SK-N-SH treated with all-trans-retinoic acid at 6 μM for 48 hours (cell line): ENCODE measurements around the gene CCR6.

Experiments used
- ATAC-seq: fragments of 200-7000 bp; cut with Tn5 transposase; 3 replicates; pipeline ENCODE4 v1.9.1; 2020; ENCODE audit warnings: mild to moderate bottlenecking, moderate library complexity
- ARNTL ChIP-seq: fragments of 450-650 bp; formaldehyde crosslinking; IDR thresholded peaks from 2 replicates; pipeline ENCODE4 v1.5.0; 2020; ENCODE audit warnings: low read depth, mild to moderate bottlenecking, moderate library complexity, borderline replicate concordance
- BACH2 ChIP-seq: fragments of 250-450 bp; sonication (Bioruptor Pico); IDR thresholded peaks from 2 replicates; pipeline ENCODE4 v1.9.0; 2021; ENCODE audit warnings: mild to moderate bottlenecking, borderline replicate concordance
- CSDC2 ChIP-seq: fragments of 250-450 bp; sonication (Bioruptor Pico); IDR thresholded peaks from 2 replicates; pipeline ENCODE4 v1.5.0; 2020; ENCODE audit warnings: mild to moderate bottlenecking, moderate library complexity
- ESRRG ChIP-seq: fragments of 250-450 bp; sonication (Bioruptor Pico); IDR thresholded peaks from 2 replicates; pipeline ENCODE4 v1.6.1; 2021; ENCODE audit warnings: mild to moderate bottlenecking
- GLIS3 ChIP-seq: fragments of 250-450 bp; sonication (Bioruptor Pico); IDR thresholded peaks from 2 replicates; pipeline ENCODE4 v1.5.0; 2020; ENCODE audit warnings: mild to moderate bottlenecking, moderate library complexity
- ISL1 ChIP-seq: fragments of 250-450 bp; sonication (Bioruptor Pico); IDR thresholded peaks from 2 replicates; pipeline ENCODE4 v2.1.2; 2022; ENCODE audit warnings: mild to moderate bottlenecking, moderate library complexity
- OSR1 ChIP-seq: fragments of 250-450 bp; sonication (Bioruptor Pico); IDR thresholded peaks from 2 replicates; pipeline ENCODE4 v1.8.0; 2022; ENCODE audit warnings: moderate library complexity, mild to moderate bottlenecking, inconsistent platforms
- PPARA ChIP-seq: fragments of 250-450 bp; sonication (Bioruptor Pico); IDR thresholded peaks from 2 replicates; pipeline ENCODE4 v1.5.0; 2020; ENCODE audit warnings: mild to moderate bottlenecking, borderline replicate concordance
- SNAI2 ChIP-seq: fragments of 250-450 bp; sonication (Bioruptor Pico); IDR thresholded peaks from 2 replicates; pipeline ENCODE4 v1.5.0; 2020; ENCODE audit warnings: mild to moderate bottlenecking, moderate library complexity
- TCF4 ChIP-seq: fragments of 250-450 bp; sonication (Bioruptor Pico); IDR thresholded peaks from 2 replicates; pipeline ENCODE4 v1.8.0; 2021; ENCODE audit warnings: mild to moderate bottlenecking, moderate library complexity, borderline replicate concordance
- TOX ChIP-seq: fragments of 250-450 bp; sonication (Bioruptor Pico); IDR thresholded peaks from 2 replicates; pipeline ENCODE4 v1.8.0; 2021; ENCODE audit warnings: mild to moderate bottlenecking, moderate library complexity, borderline replicate concordance
- ZC3H10 ChIP-seq: fragments of 250-450 bp; sonication (Bioruptor Pico); IDR thresholded peaks from 2 replicates; pipeline ENCODE4 v1.5.1; 2021; ENCODE audit warnings: mild to moderate bottlenecking, moderate library complexity
- ZFP3 ChIP-seq: fragments of 250-450 bp; sonication (Bioruptor Pico); IDR thresholded peaks from 2 replicates; pipeline ENCODE4 v1.5.0; 2020; ENCODE audit warnings: mild to moderate bottlenecking, moderate library complexity
- ZFP30 ChIP-seq: fragments of 450-650 bp; formaldehyde crosslinking; IDR thresholded peaks from 2 replicates; pipeline ENCODE4 v1.5.0; 2022; ENCODE audit warnings: mild to moderate bottlenecking, moderate library complexity
- ZNF565 ChIP-seq: fragments of 450-650 bp; formaldehyde crosslinking; conservative IDR thresholded peaks from 2 replicates; pipeline ENCODE4 v1.5.0; 2020; ENCODE audit warnings: low read depth, mild to moderate bottlenecking, moderate library complexity
- ZNF70 ChIP-seq: fragments of 450-650 bp; formaldehyde crosslinking; IDR thresholded peaks from 2 replicates; pipeline ENCODE4 v1.5.0; 2020; ENCODE audit warnings: mild to moderate bottlenecking, moderate library complexity
- ZNF8 ChIP-seq: fragments of 450-650 bp; formaldehyde crosslinking; IDR thresholded peaks from 2 replicates; pipeline ENCODE4 v1.5.0; 2020; ENCODE audit warnings: mild to moderate bottlenecking, moderate library complexity
- TF ChIP-seq, protein P1 (sequence below): fragments of 250-450 bp; sonication (Bioruptor Pico); IDR thresholded peaks from 2 replicates; pipeline ENCODE4 v1.8.0; 2020; ENCODE audit warnings: mild to moderate bottlenecking, moderate library complexity, borderline replicate concordance
- TF ChIP-seq, protein P2 (sequence below): fragments of 250-450 bp; sonication (Bioruptor Pico); IDR thresholded peaks from 2 replicates; pipeline ENCODE4 v1.8.0; 2021; ENCODE audit warnings: low read depth, mild to moderate bottlenecking, moderate library complexity, borderline replicate concordance
- TF ChIP-seq, protein P3 (sequence below): fragments of 250-450 bp; sonication (Bioruptor Pico); IDR thresholded peaks from 2 replicates; pipeline ENCODE4 v1.5.0; 2020; ENCODE audit warnings: mild to moderate bottlenecking, moderate library complexity
- TF ChIP-seq, protein P4 (sequence below): fragments of 250-450 bp; sonication (Bioruptor Pico); IDR thresholded peaks from 2 replicates; pipeline ENCODE4 v1.5.1; 2021; ENCODE audit warnings: mild to moderate bottlenecking, moderate library complexity

CCR6 gene

DNA sequence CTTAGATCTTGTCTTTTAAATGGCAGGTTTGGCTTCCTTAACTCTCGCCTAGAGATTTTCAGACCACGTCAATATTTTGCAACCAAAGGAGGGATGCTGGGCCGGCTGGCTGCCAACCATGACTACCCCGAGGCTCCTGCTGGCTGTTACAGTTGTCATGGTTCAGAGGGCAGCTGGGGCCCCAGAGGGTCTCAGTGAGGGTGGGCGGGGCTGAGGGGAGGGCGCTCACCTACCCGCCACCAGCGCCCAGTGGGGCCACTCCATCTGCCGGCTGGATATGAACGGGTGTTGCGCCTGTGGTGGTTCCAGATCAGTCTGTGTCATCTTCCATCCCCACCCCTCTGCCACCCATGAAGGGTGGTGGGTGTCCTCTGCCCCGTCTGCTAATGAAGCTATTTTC, 22.6 kb downstream of the CCR6 start (continued):
- TF ChIP-seq, protein P1, sequence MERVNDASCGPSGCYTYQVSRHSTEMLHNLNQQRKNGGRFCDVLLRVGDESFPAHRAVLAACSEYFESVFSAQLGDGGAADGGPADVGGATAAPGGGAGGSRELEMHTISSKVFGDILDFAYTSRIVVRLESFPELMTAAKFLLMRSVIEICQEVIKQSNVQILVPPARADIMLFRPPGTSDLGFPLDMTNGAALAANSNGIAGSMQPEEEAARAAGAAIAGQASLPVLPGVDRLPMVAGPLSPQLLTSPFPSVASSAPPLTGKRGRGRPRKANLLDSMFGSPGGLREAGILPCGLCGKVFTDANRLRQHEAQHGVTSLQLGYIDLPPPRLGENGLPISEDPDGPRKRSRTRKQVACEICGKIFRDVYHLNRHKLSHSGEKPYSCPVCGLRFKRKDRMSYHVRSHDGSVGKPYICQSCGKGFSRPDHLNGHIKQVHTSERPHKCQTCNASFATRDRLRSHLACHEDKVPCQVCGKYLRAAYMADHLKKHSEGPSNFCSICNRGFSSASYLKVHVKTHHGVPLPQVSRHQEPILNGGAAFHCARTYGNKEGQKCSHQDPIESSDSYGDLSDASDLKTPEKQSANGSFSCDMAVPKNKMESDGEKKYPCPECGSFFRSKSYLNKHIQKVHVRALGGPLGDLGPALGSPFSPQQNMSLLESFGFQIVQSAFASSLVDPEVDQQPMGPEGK (CRISPR knock-in tag): no peak
- no peak for TF ChIP-seq TCF4 (CRISPR knock-in tag)
- TF ChIP-seq, all 23 proteins: peak for 0

DNA sequence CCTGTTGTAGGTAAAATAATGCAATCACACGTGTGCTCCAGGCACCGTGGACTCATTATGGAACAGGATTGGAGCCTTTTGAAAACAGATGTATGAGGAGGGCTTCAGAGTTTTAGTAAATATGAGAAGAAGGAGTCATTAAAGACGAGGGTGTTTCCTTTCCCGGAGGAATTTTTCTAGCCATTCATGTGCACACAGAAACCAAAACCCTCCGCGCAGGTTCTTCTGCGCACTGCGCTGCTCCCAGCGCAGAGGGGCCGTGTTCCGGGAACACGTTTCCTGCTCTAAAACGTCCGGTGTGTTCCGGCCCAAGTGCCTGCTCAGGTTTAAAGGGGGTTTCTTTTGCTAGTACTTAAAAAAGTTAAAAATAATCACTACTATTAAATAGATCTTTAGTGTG, 23.2 kb downstream of the CCR6 start:
- no peak for ATAC-seq
- TF ChIP-seq, protein P2, sequence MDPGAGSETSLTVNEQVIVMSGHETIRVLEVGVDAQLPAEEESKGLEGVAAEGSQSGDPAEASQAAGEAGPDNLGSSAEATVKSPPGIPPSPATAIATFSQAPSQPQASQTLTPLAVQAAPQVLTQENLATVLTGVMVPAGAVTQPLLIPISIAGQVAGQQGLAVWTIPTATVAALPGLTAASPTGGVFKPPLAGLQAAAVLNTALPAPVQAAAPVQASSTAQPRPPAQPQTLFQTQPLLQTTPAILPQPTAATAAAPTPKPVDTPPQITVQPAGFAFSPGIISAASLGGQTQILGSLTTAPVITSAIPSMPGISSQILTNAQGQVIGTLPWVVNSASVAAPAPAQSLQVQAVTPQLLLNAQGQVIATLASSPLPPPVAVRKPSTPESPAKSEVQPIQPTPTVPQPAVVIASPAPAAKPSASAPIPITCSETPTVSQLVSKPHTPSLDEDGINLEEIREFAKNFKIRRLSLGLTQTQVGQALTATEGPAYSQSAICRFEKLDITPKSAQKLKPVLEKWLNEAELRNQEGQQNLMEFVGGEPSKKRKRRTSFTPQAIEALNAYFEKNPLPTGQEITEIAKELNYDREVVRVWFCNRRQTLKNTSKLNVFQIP (CRISPR knock-in tag): no peak
- TF ChIP-seq CSDC2 (CRISPR knock-in tag) (no peak), PPARA (CRISPR knock-in tag) (no peak), BACH2 (CRISPR knock-in tag) (no peak), ISL1 (no peak), TCF4 (CRISPR knock-in tag) (no peak), ESRRG (CRISPR knock-in tag) (no peak), ZC3H10 (CRISPR knock-in tag) (no peak), ZNF565 (CRISPR knock-in tag) (no peak), SNAI2 (CRISPR knock-in tag) (no peak), ZNF8 (CRISPR knock-in tag) (no peak), ZFP3 (CRISPR knock-in tag) (no peak)
- TF ChIP-seq, protein P3, sequence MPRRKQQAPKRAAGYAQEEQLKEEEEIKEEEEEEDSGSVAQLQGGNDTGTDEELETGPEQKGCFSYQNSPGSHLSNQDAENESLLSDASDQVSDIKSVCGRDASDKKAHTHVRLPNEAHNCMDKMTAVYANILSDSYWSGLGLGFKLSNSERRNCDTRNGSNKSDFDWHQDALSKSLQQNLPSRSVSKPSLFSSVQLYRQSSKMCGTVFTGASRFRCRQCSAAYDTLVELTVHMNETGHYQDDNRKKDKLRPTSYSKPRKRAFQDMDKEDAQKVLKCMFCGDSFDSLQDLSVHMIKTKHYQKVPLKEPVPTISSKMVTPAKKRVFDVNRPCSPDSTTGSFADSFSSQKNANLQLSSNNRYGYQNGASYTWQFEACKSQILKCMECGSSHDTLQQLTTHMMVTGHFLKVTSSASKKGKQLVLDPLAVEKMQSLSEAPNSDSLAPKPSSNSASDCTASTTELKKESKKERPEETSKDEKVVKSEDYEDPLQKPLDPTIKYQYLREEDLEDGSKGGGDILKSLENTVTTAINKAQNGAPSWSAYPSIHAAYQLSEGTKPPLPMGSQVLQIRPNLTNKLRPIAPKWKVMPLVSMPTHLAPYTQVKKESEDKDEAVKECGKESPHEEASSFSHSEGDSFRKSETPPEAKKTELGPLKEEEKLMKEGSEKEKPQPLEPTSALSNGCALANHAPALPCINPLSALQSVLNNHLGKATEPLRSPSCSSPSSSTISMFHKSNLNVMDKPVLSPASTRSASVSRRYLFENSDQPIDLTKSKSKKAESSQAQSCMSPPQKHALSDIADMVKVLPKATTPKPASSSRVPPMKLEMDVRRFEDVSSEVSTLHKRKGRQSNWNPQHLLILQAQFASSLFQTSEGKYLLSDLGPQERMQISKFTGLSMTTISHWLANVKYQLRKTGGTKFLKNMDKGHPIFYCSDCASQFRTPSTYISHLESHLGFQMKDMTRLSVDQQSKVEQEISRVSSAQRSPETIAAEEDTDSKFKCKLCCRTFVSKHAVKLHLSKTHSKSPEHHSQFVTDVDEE (CRISPR knock-in tag): no peak
- TF ChIP-seq, protein P4, sequence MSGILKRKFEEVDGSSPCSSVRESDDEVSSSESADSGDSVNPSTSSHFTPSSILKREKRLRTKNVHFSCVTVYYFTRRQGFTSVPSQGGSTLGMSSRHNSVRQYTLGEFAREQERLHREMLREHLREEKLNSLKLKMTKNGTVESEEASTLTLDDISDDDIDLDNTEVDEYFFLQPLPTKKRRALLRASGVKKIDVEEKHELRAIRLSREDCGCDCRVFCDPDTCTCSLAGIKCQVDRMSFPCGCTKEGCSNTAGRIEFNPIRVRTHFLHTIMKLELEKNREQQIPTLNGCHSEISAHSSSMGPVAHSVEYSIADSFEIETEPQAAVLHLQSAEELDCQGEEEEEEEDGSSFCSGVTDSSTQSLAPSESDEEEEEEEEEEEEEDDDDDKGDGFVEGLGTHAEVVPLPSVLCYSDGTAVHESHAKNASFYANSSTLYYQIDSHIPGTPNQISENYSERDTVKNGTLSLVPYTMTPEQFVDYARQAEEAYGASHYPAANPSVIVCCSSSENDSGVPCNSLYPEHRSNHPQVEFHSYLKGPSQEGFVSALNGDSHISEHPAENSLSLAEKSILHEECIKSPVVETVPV (CRISPR knock-in tag): no peak

DNA sequence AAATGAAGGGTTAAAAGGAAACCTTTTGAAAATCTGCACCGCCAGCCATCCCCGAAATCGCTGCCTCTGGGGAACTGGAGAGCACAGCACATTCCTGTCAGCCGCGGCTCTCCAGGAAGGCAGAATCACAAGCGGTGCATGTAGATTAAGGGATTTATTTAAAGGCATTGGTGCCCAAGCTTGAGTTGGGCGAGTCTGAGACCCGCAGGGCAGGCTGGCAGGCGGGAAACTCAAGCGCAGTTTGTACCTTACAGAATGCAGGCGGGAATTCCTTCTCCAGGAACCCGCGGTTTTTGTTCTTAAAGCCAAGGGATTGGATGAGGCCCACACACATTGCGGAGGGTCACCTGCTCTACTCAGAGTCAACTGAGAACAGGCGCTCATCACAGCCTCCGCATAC, 24.1 kb downstream of the CCR6 start:
- ATAC-seq: no peak
- TF ChIP-seq GLIS3 (CRISPR knock-in tag) (no peak), ZNF8 (CRISPR knock-in tag) (no peak), BACH2 (CRISPR knock-in tag) (no peak), ZNF70 (CRISPR knock-in tag) (no peak), ZFP30 (CRISPR knock-in tag) (no peak), OSR1 (CRISPR knock-in tag) (no peak), TCF4 (CRISPR knock-in tag) (no peak), CSDC2 (CRISPR knock-in tag) (no peak), ZFP3 (CRISPR knock-in tag) (no peak), SNAI2 (CRISPR knock-in tag) (no peak), ARNTL (CRISPR knock-in tag) (no peak), ZC3H10 (CRISPR knock-in tag) (no peak), TOX (CRISPR knock-in tag) (no peak)
- TF ChIP-seq, protein P2 (CRISPR knock-in tag): no peak
- TF ChIP-seq, protein P3 (CRISPR knock-in tag): no peak
